ENCODE data around the gene WDFY1.

WDFY1 gene

GRCh38 chr2:223944703-223945531 is at the start of gene WDFY1:
Gene WDFY1 (minus strand): TSS chr2:223945335. CDS start chr2:223945284, 51 bp downstream.
- no peaks in the 10 kb centered on the region for H4K20me1 ChIP-seq (ENCODE audit: insufficient read depth, low read length)
- peaks cover 23% of the 10 kb centered on the region for H3K4me1 ChIP-seq (ENCODE audit: insufficient read depth, low read length, severe bottlenecking)
- TF ChIP-seq EZH2 (IDR thresholded peaks at IDR 0.05; ENCODE audit: borderline replicate concordance, low read length) (no peak), CTCF (IDR thresholded peaks at IDR 0.05; ENCODE audit: low read length) (no peak)
- H3K27me3 ChIP-seq (ENCODE audit: insufficient read depth, low read length), result no peaks in the 10 kb centered on the region
- no peaks in the 10 kb centered on the region for H3F3A ChIP-seq (ENCODE audit: insufficient read depth, low read length)
- H3K4me3 ChIP-seq (ENCODE audit: low read depth, low read length, poor library complexity, severe bottlenecking), result peak within 1 kb of the TSS; percentile 75
- H3K4me2 ChIP-seq (ENCODE audit: low read length), result peak within 1 kb of the TSS; percentile 73
- peak within 1 kb of the TSS; percentile 63 for H3K9ac ChIP-seq (ENCODE audit: low read length)
- no peaks in the 10 kb centered on the region for H3K9me3 ChIP-seq (ENCODE audit: low read length)
- H3K9me2 ChIP-seq (ENCODE audit: low read depth, low read length), result no peaks in the 10 kb centered on the region
- H3K27ac ChIP-seq (ENCODE audit: low read depth, low read length, poor library complexity, severe bottlenecking), result no peak within 1 kb of the TSS
- H3K36me3 ChIP-seq (ENCODE audit: insufficient read depth, low read length), result no peaks in the 10 kb centered on the region
- H2AFZ ChIP-seq (ENCODE audit: low read length), result peak within 1 kb of the TSS; percentile 43
- H3K79me2 ChIP-seq (ENCODE audit: insufficient read depth, low read length), result no peaks in the 10 kb centered on the region

- Histone ChIP-seq H3K9ac (ENCODE audit: low read length) (no peak overlapping the region), H3K4me1 (ENCODE audit: insufficient read depth, low read length, severe bottlenecking) (no peaks in the 10 kb centered on the region), H3K36me3 (ENCODE audit: insufficient read depth, low read length) (no peaks in the 10 kb centered on the region), H3K79me2 (ENCODE audit: insufficient read depth, low read length) (no peaks in the 10 kb centered on the region), H3K9me3 (ENCODE audit: low read length) (no peaks in the 10 kb centered on the region), H3K9me2 (ENCODE audit: low read depth, low read length) (no peaks in the 10 kb centered on the region), H3K4me2 (ENCODE audit: low read length) (no peak overlapping the region), H2AFZ (ENCODE audit: low read length) (no peak overlapping the region), H4K20me1 (ENCODE audit: insufficient read depth, low read length) (no peaks in the 10 kb centered on the region), H3K27ac (ENCODE audit: low read depth, low read length, poor library complexity, severe bottlenecking) (no peak overlapping the region), H3K4me3 (ENCODE audit: low read depth, low read length, poor library complexity, severe bottlenecking) (no peak overlapping the region), H3K27me3 (ENCODE audit: insufficient read depth, low read length) (no peaks in the 10 kb centered on the region), H3F3A (ENCODE audit: insufficient read depth, low read length) (no peaks in the 10 kb centered on the region)
- TF ChIP-seq CTCF (IDR thresholded peaks at IDR 0.05; ENCODE audit: low read length), result no peak
- no peak for TF ChIP-seq EZH2 (IDR thresholded peaks at IDR 0.05; ENCODE audit: borderline replicate concordance, low read length)
Measured at GRCh38 chr2:223994562-223995162, 49.5 kb upstream of the WDFY1 start.

- Histone ChIP-seq H4K20me1 (ENCODE audit: insufficient read depth, low read length) (no peaks in the 10 kb centered on the region), H3K4me1 (ENCODE audit: insufficient read depth, low read length, severe bottlenecking) (no peaks in the 10 kb centered on the region), H3K9me3 (ENCODE audit: low read length) (no peaks in the 10 kb centered on the region), H3K9ac (ENCODE audit: low read length) (no peak overlapping the region), H3K79me2 (ENCODE audit: insufficient read depth, low read length) (no peaks in the 10 kb centered on the region), H3K27ac (ENCODE audit: low read depth, low read length, poor library complexity, severe bottlenecking) (no peak overlapping the region), H3K4me3 (ENCODE audit: low read depth, low read length, poor library complexity, severe bottlenecking) (no peak overlapping the region), H3K36me3 (ENCODE audit: insufficient read depth, low read length) (no peaks in the 10 kb centered on the region), H3K9me2 (ENCODE audit: low read depth, low read length) (no peaks in the 10 kb centered on the region), H3K27me3 (ENCODE audit: insufficient read depth, low read length) (no peaks in the 10 kb centered on the region), H2AFZ (ENCODE audit: low read length) (no peak overlapping the region), H3F3A (ENCODE audit: insufficient read depth, low read length) (no peaks in the 10 kb centered on the region), H3K4me2 (ENCODE audit: low read length) (no peak overlapping the region)
- TF ChIP-seq CTCF (IDR thresholded peaks at IDR 0.05; ENCODE audit: low read length), result peak; percentile 76
- TF ChIP-seq EZH2 (IDR thresholded peaks at IDR 0.05; ENCODE audit: borderline replicate concordance, low read length), result no peak
Measured at GRCh38 chr2:223993634-223994232, 48.6 kb upstream of the WDFY1 start.
